ENCODE results near the gene PPP2R5E.

DNA sequence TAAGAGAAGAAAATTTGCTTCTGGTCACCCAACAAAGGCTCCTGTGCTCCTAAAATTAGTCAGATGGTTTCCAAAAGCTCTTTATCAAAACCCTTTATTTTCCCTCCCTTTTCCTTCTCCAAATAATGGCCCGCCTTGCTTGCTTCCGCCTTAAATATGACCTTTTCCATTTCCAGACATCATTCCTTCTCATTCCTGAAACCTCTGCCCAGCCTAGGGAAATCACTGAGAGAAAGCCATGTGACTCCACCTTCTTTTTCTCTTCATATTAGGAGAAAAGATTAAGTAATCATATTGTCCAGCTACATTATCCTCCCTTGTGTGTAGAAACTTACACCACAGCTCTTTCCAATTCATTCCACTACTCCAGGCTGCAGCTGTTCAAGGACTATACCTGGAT lies 148.7 kb downstream of the PPP2R5E start:
- TF ChIP-seq, protein P1, sequence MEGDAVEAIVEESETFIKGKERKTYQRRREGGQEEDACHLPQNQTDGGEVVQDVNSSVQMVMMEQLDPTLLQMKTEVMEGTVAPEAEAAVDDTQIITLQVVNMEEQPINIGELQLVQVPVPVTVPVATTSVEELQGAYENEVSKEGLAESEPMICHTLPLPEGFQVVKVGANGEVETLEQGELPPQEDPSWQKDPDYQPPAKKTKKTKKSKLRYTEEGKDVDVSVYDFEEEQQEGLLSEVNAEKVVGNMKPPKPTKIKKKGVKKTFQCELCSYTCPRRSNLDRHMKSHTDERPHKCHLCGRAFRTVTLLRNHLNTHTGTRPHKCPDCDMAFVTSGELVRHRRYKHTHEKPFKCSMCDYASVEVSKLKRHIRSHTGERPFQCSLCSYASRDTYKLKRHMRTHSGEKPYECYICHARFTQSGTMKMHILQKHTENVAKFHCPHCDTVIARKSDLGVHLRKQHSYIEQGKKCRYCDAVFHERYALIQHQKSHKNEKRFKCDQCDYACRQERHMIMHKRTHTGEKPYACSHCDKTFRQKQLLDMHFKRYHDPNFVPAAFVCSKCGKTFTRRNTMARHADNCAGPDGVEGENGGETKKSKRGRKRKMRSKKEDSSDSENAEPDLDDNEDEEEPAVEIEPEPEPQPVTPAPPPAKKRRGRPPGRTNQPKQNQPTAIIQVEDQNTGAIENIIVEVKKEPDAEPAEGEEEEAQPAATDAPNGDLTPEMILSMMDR (IDR thresholded peaks at IDR 0.05), result no peak
- no peak for TF ChIP-seq POLR2A (IDR thresholded peaks at IDR 0.05)

All from right lobe of liver (tissue), 4 donors.